Measurements from ENCODE around the gene USP17L18. TPM values are rescaled to one million over a fixed set of nuclear protein-coding genes. Genes with fewer than 3 reads are reported as not detected.
"Not testable (repeated sequence)": the region's sequence is repeated elsewhere in the genome, so short reads cannot be mapped to it uniquely, and the experiment has no call there.

Gene USP17L18
- total RNA-seq, 1 donor, result not detected

GRCh38 chr4:9238461-9238860, 10.0 kb upstream of the USP17L18 start:
- H3K9me3 ChIP-seq (ENCODE audit: low read depth, low read length); DNase-seq (ENCODE audit: insufficient read length, low spot score, missing footprints): not testable (repeated sequence)

GRCh38 chr4:9243579-9243978, 4.9 kb upstream of the USP17L18 start, which contains the start of gene USP17L17:
USP17L17 (plus strand) TSS chr4:9243879; CDS start chr4:9243879, 0 bp downstream.
- not testable (repeated sequence) for H3K27ac ChIP-seq (ENCODE audit: low read depth, low read length); H3K4me3 ChIP-seq (ENCODE audit: insufficient read depth, low read length); H3K36me3 ChIP-seq (ENCODE audit: insufficient read depth, low read length); H3K4me2 ChIP-seq (ENCODE audit: insufficient read depth, low read length); H3K4me1 ChIP-seq (ENCODE audit: insufficient read depth, low read length); H2AFZ ChIP-seq (ENCODE audit: low read length); H3K9me3 ChIP-seq (ENCODE audit: low read depth, low read length); H3K79me2 ChIP-seq (ENCODE audit: insufficient read depth, low read length); DNase-seq (ENCODE audit: insufficient read length, low spot score, missing footprints); H4K20me1 ChIP-seq (ENCODE audit: insufficient read depth, low read length); H3K27me3 ChIP-seq (ENCODE audit: insufficient read depth, low read length)

More at GRCh38 chr4:9238461-9238860, 10.0 kb upstream of the USP17L18 start:
- not testable (repeated sequence) for H3K36me3 ChIP-seq (ENCODE audit: insufficient read depth, low read length); H3K4me3 ChIP-seq (ENCODE audit: insufficient read depth, low read length); H3K4me2 ChIP-seq (ENCODE audit: insufficient read depth, low read length); H3K27me3 ChIP-seq (ENCODE audit: insufficient read depth, low read length); H3K27ac ChIP-seq (ENCODE audit: low read depth, low read length); H3K79me2 ChIP-seq (ENCODE audit: insufficient read depth, low read length); H3K4me1 ChIP-seq (ENCODE audit: insufficient read depth, low read length); H2AFZ ChIP-seq (ENCODE audit: low read length); H4K20me1 ChIP-seq (ENCODE audit: insufficient read depth, low read length)

- H3K4me3 ChIP-seq (ENCODE audit: insufficient read depth, low read length); H3K9me3 ChIP-seq (ENCODE audit: low read depth, low read length); H3K27ac ChIP-seq (ENCODE audit: low read depth, low read length); DNase-seq (ENCODE audit: insufficient read length, low spot score, missing footprints); H3K27me3 ChIP-seq (ENCODE audit: insufficient read depth, low read length); H4K20me1 ChIP-seq (ENCODE audit: insufficient read depth, low read length); H3K4me2 ChIP-seq (ENCODE audit: insufficient read depth, low read length); H3K79me2 ChIP-seq (ENCODE audit: insufficient read depth, low read length); H3K36me3 ChIP-seq (ENCODE audit: insufficient read depth, low read length); H2AFZ ChIP-seq (ENCODE audit: low read length); H3K4me1 ChIP-seq (ENCODE audit: insufficient read depth, low read length): not testable (repeated sequence)
Measured at GRCh38 chr4:9253078-9253477, 4.6 kb downstream of the USP17L18 start, which contains the start of gene USP17L19. USP17L19 (plus strand) TSS chr4:9253378; CDS start chr4:9253378, 0 bp downstream.

GRCh38 chr4:9257824-9258223, 9.4 kb downstream of the USP17L18 start, which contains the start of gene USP17L20:
USP17L20 (plus strand) TSS chr4:9258124; CDS start chr4:9258124, 0 bp downstream.
- not testable (repeated sequence) for H3K79me2 ChIP-seq (ENCODE audit: insufficient read depth, low read length); H4K20me1 ChIP-seq (ENCODE audit: insufficient read depth, low read length); H3K4me1 ChIP-seq (ENCODE audit: insufficient read depth, low read length); H3K36me3 ChIP-seq (ENCODE audit: insufficient read depth, low read length); DNase-seq (ENCODE audit: insufficient read length, low spot score, missing footprints); H3K9me3 ChIP-seq (ENCODE audit: low read depth, low read length); H3K4me3 ChIP-seq (ENCODE audit: insufficient read depth, low read length); H3K27ac ChIP-seq (ENCODE audit: low read depth, low read length); H3K4me2 ChIP-seq (ENCODE audit: insufficient read depth, low read length); H2AFZ ChIP-seq (ENCODE audit: low read length); H3K27me3 ChIP-seq (ENCODE audit: insufficient read depth, low read length)

GRCh38 chr4:9262572-9262971, 14.1 kb downstream of the USP17L18 start, which contains the start of gene USP17L21:
USP17L21 (plus strand) TSS chr4:9262872; CDS start chr4:9262872, 0 bp downstream.
- not testable (repeated sequence) for H3K4me3 ChIP-seq (ENCODE audit: insufficient read depth, low read length); H3K27ac ChIP-seq (ENCODE audit: low read depth, low read length); H3K4me1 ChIP-seq (ENCODE audit: insufficient read depth, low read length); H2AFZ ChIP-seq (ENCODE audit: low read length); H3K27me3 ChIP-seq (ENCODE audit: insufficient read depth, low read length); DNase-seq (ENCODE audit: insufficient read length, low spot score, missing footprints); H3K36me3 ChIP-seq (ENCODE audit: insufficient read depth, low read length); H3K79me2 ChIP-seq (ENCODE audit: insufficient read depth, low read length); H3K4me2 ChIP-seq (ENCODE audit: insufficient read depth, low read length); H4K20me1 ChIP-seq (ENCODE audit: insufficient read depth, low read length); H3K9me3 ChIP-seq (ENCODE audit: low read depth, low read length)

- H3K4me2 ChIP-seq (ENCODE audit: insufficient read depth, low read length); H3K27me3 ChIP-seq (ENCODE audit: insufficient read depth, low read length); H3K4me3 ChIP-seq (ENCODE audit: insufficient read depth, low read length); H3K9me3 ChIP-seq (ENCODE audit: low read depth, low read length); H3K36me3 ChIP-seq (ENCODE audit: insufficient read depth, low read length); DNase-seq (ENCODE audit: insufficient read length, low spot score, missing footprints); H3K27ac ChIP-seq (ENCODE audit: low read depth, low read length); H4K20me1 ChIP-seq (ENCODE audit: insufficient read depth, low read length); H3K79me2 ChIP-seq (ENCODE audit: insufficient read depth, low read length); H3K4me1 ChIP-seq (ENCODE audit: insufficient read depth, low read length); H2AFZ ChIP-seq (ENCODE audit: low read length): not testable (repeated sequence)
Measured at GRCh38 chr4:9267319-9267718, 18.9 kb downstream of the USP17L18 start, which contains the start of gene USP17L22. USP17L22 (plus strand) TSS chr4:9267619; CDS start chr4:9267619, 0 bp downstream.

GRCh38 chr4:9271719-9272118, 23.3 kb downstream of the USP17L18 start:
- H3K4me3 ChIP-seq (ENCODE audit: insufficient read depth, low read length); H4K20me1 ChIP-seq (ENCODE audit: insufficient read depth, low read length); H3K4me2 ChIP-seq (ENCODE audit: insufficient read depth, low read length); H3K36me3 ChIP-seq (ENCODE audit: insufficient read depth, low read length); H3K9me3 ChIP-seq (ENCODE audit: low read depth, low read length); H3K79me2 ChIP-seq (ENCODE audit: insufficient read depth, low read length); H2AFZ ChIP-seq (ENCODE audit: low read length); DNase-seq (ENCODE audit: insufficient read length, low spot score, missing footprints); H3K27me3 ChIP-seq (ENCODE audit: insufficient read depth, low read length); H3K27ac ChIP-seq (ENCODE audit: low read depth, low read length); H3K4me1 ChIP-seq (ENCODE audit: insufficient read depth, low read length): not testable (repeated sequence)

Other genes with a start within 250 kb of the USP17L18 start
- gene FAM90A26, start 78.2 kb upstream of the USP17L18 start, total RNA-seq, result not detected in 2 replicates
- gene USP17L10, start 38.0 kb upstream of the USP17L18 start, total RNA-seq, result not detected in 2 replicates
- not detected in 2 replicates for gene USP17L11, start 33.2 kb upstream of the USP17L18 start, total RNA-seq
- gene USP17L12, start 28.5 kb upstream of the USP17L18 start, total RNA-seq, result not detected in 2 replicates
- gene USP17L13, start 23.7 kb upstream of the USP17L18 start, total RNA-seq, result not detected in 2 replicates
- not detected in 2 replicates for gene USP17L15, start 14.2 kb upstream of the USP17L18 start, total RNA-seq
- not detected in 2 replicates for gene USP17L17, start 4.8 kb upstream of the USP17L18 start, total RNA-seq
- gene USP17L19, start 4.7 kb downstream of the USP17L18 start, total RNA-seq, result not detected in 2 replicates
- not detected in 2 replicates for gene USP17L20, start 9.5 kb downstream of the USP17L18 start, total RNA-seq
- gene USP17L21, start 14.2 kb downstream of the USP17L18 start, total RNA-seq, result not detected in 2 replicates
- not detected in 2 replicates for gene USP17L22, start 19.0 kb downstream of the USP17L18 start, total RNA-seq
- not detected in 2 replicates for gene USP17L24, start 76.5 kb downstream of the USP17L18 start, total RNA-seq
- not detected in 2 replicates for gene USP17L25, start 81.3 kb downstream of the USP17L18 start, total RNA-seq
- gene USP17L26, start 86.0 kb downstream of the USP17L18 start, total RNA-seq, result not detected in 2 replicates
- gene USP17L5, start 90.8 kb downstream of the USP17L18 start, total RNA-seq, result not detected in 2 replicates
- gene USP17L27, start 95.5 kb downstream of the USP17L18 start, total RNA-seq, result not detected in 2 replicates
- not detected in 2 replicates for gene USP17L28, start 100.3 kb downstream of the USP17L18 start, total RNA-seq
- gene USP17L29, start 105.0 kb downstream of the USP17L18 start, total RNA-seq, result not detected in 2 replicates
- not detected in 2 replicates for gene USP17L30, start 114.5 kb downstream of the USP17L18 start, total RNA-seq
- not detected in 2 replicates for gene DEFB131A, start 195.8 kb downstream of the USP17L18 start, total RNA-seq

All from osteoblast (primary cell).